KG1 (cell line): ENCODE results near the gene MPP7.

Source experiments
- DNase-seq: peaks from one replicate; lab custom pipeline; 2025; lab: John Stamatoyannopoulos, UW

Gene MPP7

GRCh38 chr10:28269842-28270456, 32.9 kb downstream of the MPP7 start:
- DNase-seq, result no peak

DNA sequence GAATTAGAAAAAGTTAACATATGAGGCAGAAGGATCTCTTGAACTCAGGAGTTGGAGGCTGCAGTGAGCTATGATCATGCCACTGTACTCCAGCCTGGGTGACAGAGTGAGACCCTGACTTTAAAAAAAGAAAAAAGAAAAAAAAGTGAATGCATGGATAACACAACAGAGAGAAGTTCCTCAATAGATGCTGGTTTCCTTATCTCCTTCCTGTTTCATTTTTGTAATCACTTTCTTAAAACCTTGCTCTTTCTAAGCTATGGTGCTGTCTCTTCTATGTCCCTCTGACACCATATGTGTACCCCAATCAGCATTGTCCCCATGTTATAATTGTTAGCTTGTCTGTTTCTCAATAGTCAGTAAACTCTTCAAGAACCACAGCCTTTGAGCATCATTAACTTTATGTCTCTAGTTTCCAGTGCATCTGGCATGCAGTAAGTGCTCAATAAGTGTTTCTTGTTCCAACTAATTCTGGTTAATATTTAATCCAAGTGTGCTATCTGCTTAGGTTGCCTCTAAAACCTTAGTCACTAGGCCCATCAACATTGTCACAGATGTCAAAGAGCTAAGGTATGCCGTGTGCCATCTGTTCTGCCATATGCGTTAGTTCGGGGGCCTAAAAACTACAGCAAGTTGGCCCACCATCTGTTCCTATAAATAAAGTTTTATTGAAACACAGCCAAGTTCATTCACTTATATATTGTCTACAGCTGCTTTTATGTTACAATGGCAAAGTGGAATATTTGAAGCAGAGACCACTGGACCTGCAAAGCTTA, 36.2 kb downstream of the MPP7 start:
- no peak for DNase-seq

DNA sequence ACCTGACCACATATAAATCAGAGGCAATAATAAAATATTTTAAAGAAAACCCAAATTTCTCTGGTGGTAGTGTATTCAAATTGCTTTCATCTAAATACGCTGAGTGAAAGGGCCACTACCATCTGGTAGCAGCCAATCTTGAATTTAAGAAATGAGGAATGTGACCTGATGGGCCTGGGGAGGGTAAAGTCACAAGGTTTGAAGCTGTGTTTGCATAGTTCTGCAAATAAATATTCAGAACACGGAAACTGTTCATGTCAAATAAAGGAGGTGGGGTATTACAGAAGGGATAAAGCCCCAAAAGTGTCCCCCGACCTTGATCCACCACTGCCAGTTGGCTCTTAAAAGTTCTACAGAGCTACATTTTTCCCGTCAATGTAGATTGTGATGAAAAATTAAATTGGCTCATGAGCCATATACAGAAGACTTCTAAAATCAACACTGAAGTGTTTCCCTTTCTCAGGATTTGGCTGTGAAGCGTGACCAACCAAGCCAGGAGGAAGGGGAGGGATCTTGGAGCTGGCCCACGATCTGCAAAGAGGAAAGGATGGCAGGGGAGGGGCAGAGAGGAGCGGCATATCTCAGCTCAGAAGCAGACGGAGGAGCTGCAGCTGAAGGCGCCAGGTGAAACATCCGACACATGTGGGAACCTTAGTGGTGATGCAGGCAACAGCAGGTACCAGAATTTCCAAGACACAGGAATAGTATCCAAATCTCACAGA, 39.6 kb downstream of the MPP7 start:
- no peak for DNase-seq

- no peak for DNase-seq
Measured at GRCh38 chr10:28256776-28257175, 46.1 kb downstream of the MPP7 start.

GRCh38 chr10:28254290-28254985, 48.4 kb downstream of the MPP7 start:
- DNase-seq, result no peak

DNA sequence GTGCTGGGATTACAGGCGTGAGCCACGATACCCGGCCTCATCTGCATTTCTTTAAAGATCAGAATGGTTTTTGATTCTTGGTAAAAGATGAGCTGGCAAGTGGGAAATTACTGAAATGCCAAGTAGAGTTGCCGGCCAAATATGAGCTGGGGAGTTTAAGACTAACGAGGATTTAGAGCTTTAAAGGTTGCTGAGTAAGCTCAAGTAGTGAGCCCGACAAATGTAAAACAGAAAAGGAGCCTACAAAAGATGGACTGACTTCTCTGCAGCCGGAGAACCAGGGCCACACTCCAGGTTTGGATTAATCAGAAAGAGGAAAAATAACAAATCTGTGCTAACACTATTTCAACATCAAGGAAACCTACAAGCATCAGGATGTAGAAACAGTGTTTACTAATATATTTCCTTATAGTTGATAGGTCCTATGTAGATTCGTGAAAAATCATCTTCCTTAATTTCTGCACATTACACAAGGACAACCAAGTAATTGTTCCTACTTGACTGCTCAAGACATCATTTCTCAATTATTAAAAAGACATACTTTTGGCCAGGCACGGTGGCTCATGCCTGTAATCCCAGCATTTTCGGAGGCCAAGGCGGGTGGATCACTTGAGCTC, 49.6 kb downstream of the MPP7 start:
- no peak for DNase-seq
